ENCODE results near the gene ENOX2. TPM values are rescaled to one million over a fixed set of nuclear protein-coding genes. Genes with fewer than 3 reads are reported as not detected.
"Not testable (repeated sequence)": the region's sequence is repeated elsewhere in the genome, so short reads cannot be mapped to it uniquely, and the experiment has no call there.

ENOX2 gene
- total RNA-seq, 3 donors from 2014 or later = 10.9 to 14.9 (median 13.0) TPM

- Mint-ChIP-seq H3K4me3 (no peak overlapping the region), H3K4me1 (ENCODE audit: low read depth) (no peaks in the 10 kb centered on the region), H3K27me3 (ENCODE audit: low read depth) (no peaks in the 10 kb centered on the region), H3K9me3 (peaks cover 12% of the 10 kb centered on the region), H3K36me3 (ENCODE audit: insufficient read depth) (peaks cover 14% of the 10 kb centered on the region)
- DNase-seq (no peak), ATAC-seq (no peak)
Observed at GRCh38 chrX:130734713-130735112, 168.3 kb downstream of the ENOX2 start.

- peaks cover 17% of the 10 kb centered on the region for H3K9me3 Mint-ChIP-seq
Observed at GRCh38 chrX:130728208-130728607, 174.8 kb downstream of the ENOX2 start.

GRCh38 chrX:130726661-130727060 lies 176.3 kb downstream of the ENOX2 start:
- Mint-ChIP-seq H3K36me3 (ENCODE audit: insufficient read depth) (peaks cover 25% of the 10 kb centered on the region), H3K4me1 (ENCODE audit: low read depth) (no peaks in the 10 kb centered on the region), H3K9me3 (peaks cover 10% of the 10 kb centered on the region), H3K4me3 (no peak overlapping the region), H3K27me3 (ENCODE audit: low read depth) (no peaks in the 10 kb centered on the region)
- DNase-seq = no peak
- ATAC-seq = no peak

More at GRCh38 chrX:130728208-130728607, 174.8 kb downstream of the ENOX2 start:
- Mint-ChIP-seq H3K36me3 (ENCODE audit: insufficient read depth) (peaks cover 23% of the 10 kb centered on the region), H3K27me3 (ENCODE audit: low read depth) (no peaks in the 10 kb centered on the region), H3K4me3 (no peak overlapping the region), H3K4me1 (ENCODE audit: low read depth) (no peaks in the 10 kb centered on the region)
- ATAC-seq (no peak), DNase-seq (no peak)

GRCh38 chrX:130725519-130725918 lies 177.5 kb downstream of the ENOX2 start:
- Mint-ChIP-seq H3K9me3 (peaks cover 10% of the 10 kb centered on the region), H3K4me1 (ENCODE audit: low read depth) (no peaks in the 10 kb centered on the region), H3K4me3 (no peak overlapping the region), H3K36me3 (ENCODE audit: insufficient read depth) (peaks cover 23% of the 10 kb centered on the region), H3K27me3 (ENCODE audit: low read depth) (no peaks in the 10 kb centered on the region)
- no peak for DNase-seq
- no peak for ATAC-seq

- peaks cover 6% of the 10 kb centered on the region for H3K36me3 Mint-ChIP-seq (ENCODE audit: insufficient read depth)
- H3K27me3 Mint-ChIP-seq (ENCODE audit: low read depth) = no peaks in the 10 kb centered on the region
- H3K4me1 Mint-ChIP-seq (ENCODE audit: low read depth) = no peaks in the 10 kb centered on the region
- DNase-seq (no peak), ATAC-seq (no peak)
- no peak overlapping the region for H3K4me3 Mint-ChIP-seq
- no peaks in the 10 kb centered on the region for H3K9me3 Mint-ChIP-seq
Observed at GRCh38 chrX:130719413-130719812, 183.6 kb downstream of the ENOX2 start.

GRCh38 chrX:130718137-130718536 lies 184.9 kb downstream of the ENOX2 start:
- H3K4me1 Mint-ChIP-seq (ENCODE audit: low read depth) = no peaks in the 10 kb centered on the region
- ATAC-seq = no peak
- H3K27me3 Mint-ChIP-seq (ENCODE audit: low read depth) = no peaks in the 10 kb centered on the region
- DNase-seq = no peak
- H3K9me3 Mint-ChIP-seq = no peaks in the 10 kb centered on the region
- no peak overlapping the region for H3K4me3 Mint-ChIP-seq
- H3K36me3 Mint-ChIP-seq (ENCODE audit: insufficient read depth) = peaks cover 5% of the 10 kb centered on the region

- Mint-ChIP-seq H3K4me3 (no peak overlapping the region), H3K36me3 (ENCODE audit: insufficient read depth) (peaks cover 4% of the 10 kb centered on the region), H3K27me3 (ENCODE audit: low read depth) (no peaks in the 10 kb centered on the region), H3K9me3 (no peaks in the 10 kb centered on the region), H3K4me1 (ENCODE audit: low read depth) (no peaks in the 10 kb centered on the region)
- ATAC-seq (no peak), DNase-seq (no peak)
Observed at GRCh38 chrX:130716781-130717413, 186.1 kb downstream of the ENOX2 start.

GRCh38 chrX:130716346-130716745 lies 186.7 kb downstream of the ENOX2 start:
- DNase-seq = no peak
- H3K27me3 Mint-ChIP-seq (ENCODE audit: low read depth) = no peaks in the 10 kb centered on the region
- ATAC-seq = no peak
- H3K36me3 Mint-ChIP-seq (ENCODE audit: insufficient read depth) = peaks cover 3% of the 10 kb centered on the region
- H3K9me3 Mint-ChIP-seq = no peaks in the 10 kb centered on the region
- H3K4me3 Mint-ChIP-seq = no peak overlapping the region
- H3K4me1 Mint-ChIP-seq (ENCODE audit: low read depth) = no peaks in the 10 kb centered on the region

- no peaks in the 10 kb centered on the region for H3K4me1 Mint-ChIP-seq (ENCODE audit: low read depth)
- H3K9me3 Mint-ChIP-seq = no peaks in the 10 kb centered on the region
- no peak overlapping the region for H3K4me3 Mint-ChIP-seq
Observed at GRCh38 chrX:130715299-130715698, 187.7 kb downstream of the ENOX2 start.

GRCh38 chrX:130714665-130715064 lies 188.3 kb downstream of the ENOX2 start:
- DNase-seq (no peak), ATAC-seq (no peak)
- H3K9me3 Mint-ChIP-seq = no peaks in the 10 kb centered on the region
- no peaks in the 10 kb centered on the region for H3K27me3 Mint-ChIP-seq (ENCODE audit: low read depth)
- H3K4me3 Mint-ChIP-seq = no peak overlapping the region
- peaks cover 5% of the 10 kb centered on the region for H3K36me3 Mint-ChIP-seq (ENCODE audit: insufficient read depth)
- no peaks in the 10 kb centered on the region for H3K4me1 Mint-ChIP-seq (ENCODE audit: low read depth)

More at GRCh38 chrX:130715299-130715698, 187.7 kb downstream of the ENOX2 start:
- Mint-ChIP-seq H3K27me3 (ENCODE audit: low read depth) (no peaks in the 10 kb centered on the region), H3K36me3 (ENCODE audit: insufficient read depth) (peaks cover 5% of the 10 kb centered on the region)
- ATAC-seq (no peak), DNase-seq (no peak)

GRCh38 chrX:130714135-130714534 lies 188.9 kb downstream of the ENOX2 start:
- Mint-ChIP-seq H3K4me1 (ENCODE audit: low read depth) (no peaks in the 10 kb centered on the region), H3K9me3 (no peaks in the 10 kb centered on the region), H3K4me3 (no peak overlapping the region), H3K36me3 (ENCODE audit: insufficient read depth) (peaks cover 5% of the 10 kb centered on the region), H3K27me3 (ENCODE audit: low read depth) (no peaks in the 10 kb centered on the region)
- ATAC-seq (no peak), DNase-seq (no peak)

- H3K36me3 Mint-ChIP-seq (ENCODE audit: insufficient read depth); H3K4me1 Mint-ChIP-seq (ENCODE audit: low read depth); H3K9me3 Mint-ChIP-seq; ATAC-seq; DNase-seq; H3K27me3 Mint-ChIP-seq (ENCODE audit: low read depth); H3K4me3 Mint-ChIP-seq: not testable (repeated sequence)
Observed at GRCh38 chrX:130709178-130709577, 193.8 kb downstream of the ENOX2 start.

- Mint-ChIP-seq H3K27me3 (ENCODE audit: low read depth) (no peaks in the 10 kb centered on the region), H3K4me3 (no peak overlapping the region), H3K36me3 (ENCODE audit: insufficient read depth) (peaks cover 6% of the 10 kb centered on the region), H3K4me1 (ENCODE audit: low read depth) (no peaks in the 10 kb centered on the region), H3K9me3 (no peaks in the 10 kb centered on the region)
- DNase-seq (no peak), ATAC-seq (no peak)
Observed at GRCh38 chrX:130705591-130705990, 197.4 kb downstream of the ENOX2 start.

GRCh38 chrX:130704053-130705038 lies 198.7 kb downstream of the ENOX2 start:
- Mint-ChIP-seq H3K4me1 (ENCODE audit: low read depth) (no peaks in the 10 kb centered on the region), H3K4me3 (no peak overlapping the region)
- ATAC-seq = no peak

More at GRCh38 chrX:130704053-130705038, 198.7 kb downstream of the ENOX2 start:
- H3K27me3 Mint-ChIP-seq (ENCODE audit: low read depth) = no peaks in the 10 kb centered on the region
- DNase-seq = no peak
- H3K36me3 Mint-ChIP-seq (ENCODE audit: insufficient read depth) = peaks cover 8% of the 10 kb centered on the region
- H3K9me3 Mint-ChIP-seq = no peaks in the 10 kb centered on the region

Measured in activated T-cell treated with anti-CD3 and anti-CD28 coated beads, Interleukin-2, amount 50 U/mL, for 4 hours (primary cell).